ENCODE results near the gene RNF5. TPM values are rescaled to one million over a fixed set of nuclear protein-coding genes. Genes with fewer than 3 reads are reported as not detected.
"Not testable (repeated sequence)": the region's sequence is repeated elsewhere in the genome, so short reads cannot be mapped to it uniquely, and the experiment has no call there.

RNF5 gene, protein sequence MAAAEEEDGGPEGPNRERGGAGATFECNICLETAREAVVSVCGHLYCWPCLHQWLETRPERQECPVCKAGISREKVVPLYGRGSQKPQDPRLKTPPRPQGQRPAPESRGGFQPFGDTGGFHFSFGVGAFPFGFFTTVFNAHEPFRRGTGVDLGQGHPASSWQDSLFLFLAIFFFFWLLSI
- 100 to 1,000 TPM in 1 of 4 donors, 10 to 100 TPM in 3; 57.4 to 103 (median 98.1) TPM for polyA plus RNA-seq (ENCODE audit: insufficient read length in 4 of 4)

DNA sequence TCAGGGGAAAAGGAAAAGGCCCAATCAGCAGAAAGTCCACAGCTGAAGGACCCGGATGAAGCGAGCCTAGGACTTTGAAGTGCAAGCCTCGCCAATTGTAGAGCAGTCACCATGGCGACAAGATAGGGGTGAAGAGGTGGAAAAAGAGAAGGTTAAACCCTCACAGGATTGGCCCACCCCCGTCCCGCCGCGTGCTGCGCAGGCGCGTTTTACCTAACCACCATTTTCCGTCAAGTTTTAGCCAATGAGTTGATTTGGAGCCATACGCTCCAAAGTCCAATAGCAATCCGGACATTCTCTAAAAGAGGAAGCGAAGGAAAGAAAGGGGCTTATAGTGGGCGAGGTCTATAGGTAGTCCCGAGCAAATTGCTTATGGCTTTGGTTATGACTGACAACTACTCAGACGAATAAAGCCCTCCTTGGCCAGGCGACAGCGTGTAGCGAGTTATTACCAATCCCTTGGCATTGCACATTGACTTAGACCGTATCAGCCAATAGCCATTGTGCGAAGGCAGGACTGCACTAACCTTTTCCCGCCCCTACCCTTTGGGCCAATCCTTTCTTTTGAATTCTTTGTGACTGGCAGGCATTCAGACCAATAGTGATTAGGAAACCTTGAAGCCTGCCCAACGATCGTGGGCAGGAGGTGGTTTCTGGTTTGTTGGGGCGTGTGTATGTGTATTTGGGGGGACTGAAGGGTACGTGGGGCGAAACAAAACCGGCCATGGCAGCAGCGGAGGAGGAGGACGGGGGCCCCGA lies at the start of gene RNF5:
TSS of gene RNF5 (plus strand) at position 618 of the 759 bp plus-strand sequence. CDS start at position 725, 107 bp downstream.
- DNase-seq (ENCODE audit: low read depth in 4 of 4, low spot score in 3 of 4), result peak; percentile 99 to 100 (median 100)

DNA sequence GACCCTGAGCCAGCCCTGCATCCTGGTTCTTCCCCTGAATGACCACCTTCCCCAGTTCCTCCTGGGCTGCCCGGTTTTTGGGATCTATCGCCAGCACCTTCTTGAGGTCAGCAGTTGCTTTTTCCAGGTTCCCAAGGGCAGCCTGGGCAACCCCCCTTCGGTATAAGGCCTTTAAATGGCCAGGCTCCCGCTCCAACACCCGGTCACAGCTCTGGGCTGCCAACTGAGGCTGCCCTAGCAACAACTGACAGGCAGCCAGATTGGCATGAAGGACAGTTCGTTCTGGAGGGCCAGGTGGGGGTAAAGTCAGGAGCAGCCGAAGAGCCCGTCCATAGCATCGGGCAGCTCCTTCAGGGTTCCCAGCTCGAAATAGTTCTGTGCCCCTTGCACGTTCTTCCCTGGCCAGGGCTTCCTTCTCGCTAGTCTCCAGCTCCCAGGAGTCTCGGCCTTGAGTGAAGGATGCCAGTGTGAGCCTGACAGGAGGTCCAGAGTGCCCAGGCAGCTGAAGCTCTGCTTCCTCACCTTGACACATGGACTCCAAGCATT lies 49.4 kb upstream of the RNF5 start:
- no peak for DNase-seq (ENCODE audit: low read depth in 4 of 4, low spot score in 3 of 4)

DNA sequence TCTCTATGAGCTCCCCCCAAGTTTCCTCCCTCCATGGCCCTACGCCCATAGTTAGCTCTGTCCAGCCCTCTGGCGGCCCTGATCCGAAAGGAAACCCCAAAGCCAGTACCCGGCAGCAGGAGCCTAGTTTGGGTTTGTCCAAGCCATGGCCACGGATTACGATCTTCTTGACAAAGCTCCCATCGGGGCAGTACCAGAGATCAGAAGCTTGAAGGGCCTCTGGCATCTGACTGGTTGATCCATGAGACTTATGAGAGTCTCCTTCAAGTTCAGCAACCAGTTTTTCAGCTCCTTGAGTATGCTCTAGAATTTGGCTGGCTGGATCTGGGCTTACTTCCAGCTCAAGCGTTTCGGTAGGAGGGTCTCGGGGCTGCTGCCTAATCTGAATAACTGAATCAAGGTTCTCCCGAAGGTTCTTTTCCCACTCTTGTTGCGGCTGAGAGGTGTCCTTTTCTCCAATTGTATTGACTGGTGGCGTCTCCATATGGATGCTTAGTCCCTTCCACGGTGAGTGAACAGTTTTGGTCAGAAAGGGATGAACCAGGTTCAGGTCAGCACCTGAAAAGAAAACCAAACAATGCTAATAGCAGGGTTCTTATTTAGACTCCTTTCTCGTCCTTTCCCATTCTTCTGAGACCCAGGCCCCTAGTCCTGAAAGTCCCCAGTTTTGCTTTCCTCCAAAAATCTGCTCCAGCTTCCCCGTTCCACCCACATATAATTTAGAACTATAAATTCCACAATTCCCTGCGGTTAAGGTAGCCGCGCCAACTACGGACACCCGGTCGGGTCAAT lies 48.7 kb upstream of the RNF5 start:
- no peak for DNase-seq (ENCODE audit: low read depth in 4 of 4, low spot score in 3 of 4)

DNA sequence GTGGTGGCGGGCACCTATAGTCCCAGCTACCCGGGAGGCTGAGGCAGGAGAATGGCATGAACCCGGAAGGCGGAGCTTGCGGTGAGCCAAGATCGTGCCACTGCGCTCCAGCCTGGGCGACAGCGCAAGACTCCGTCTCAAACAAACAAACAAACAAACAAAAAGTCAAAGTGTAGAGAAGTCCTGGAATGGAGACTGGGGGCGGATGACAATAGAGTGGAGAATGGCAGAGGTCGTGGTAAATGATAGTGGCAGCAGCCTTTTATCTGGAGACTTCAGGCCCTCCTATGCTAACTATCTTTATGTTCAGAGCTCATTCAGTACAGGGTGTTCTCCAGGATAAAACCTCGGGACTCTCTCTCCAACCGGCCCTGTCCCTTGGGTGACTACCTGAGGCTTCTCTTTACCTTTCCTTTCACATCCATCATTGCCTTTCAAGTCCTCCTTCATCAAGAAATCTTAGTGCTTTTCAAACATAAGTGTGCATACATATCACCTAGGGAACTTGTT lies 46.7 kb upstream of the RNF5 start:
- DNase-seq (ENCODE audit: low read depth in 4 of 4, low spot score in 3 of 4), result no peak

DNA sequence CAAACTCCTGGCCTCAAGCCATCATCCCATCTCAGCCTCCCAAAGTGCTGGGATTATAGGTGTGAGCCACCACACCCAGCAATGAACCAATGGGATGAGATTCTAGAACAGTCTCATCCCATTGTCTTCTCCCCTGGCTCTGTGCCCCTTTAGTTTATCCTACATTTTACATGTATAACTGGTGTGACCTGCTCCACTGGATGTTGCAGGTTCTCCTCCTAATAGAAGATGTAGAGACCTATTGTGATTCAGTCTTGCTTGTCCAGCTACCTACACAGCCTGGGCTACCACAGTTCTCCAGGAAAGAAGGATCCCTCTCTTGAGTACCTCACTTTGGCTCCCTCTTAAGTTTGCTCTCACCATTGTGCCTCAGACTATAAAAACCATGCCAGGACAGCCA lies 46.1 kb upstream of the RNF5 start:
- DNase-seq (ENCODE audit: low read depth in 4 of 4, low spot score in 3 of 4), result no peak

DNA sequence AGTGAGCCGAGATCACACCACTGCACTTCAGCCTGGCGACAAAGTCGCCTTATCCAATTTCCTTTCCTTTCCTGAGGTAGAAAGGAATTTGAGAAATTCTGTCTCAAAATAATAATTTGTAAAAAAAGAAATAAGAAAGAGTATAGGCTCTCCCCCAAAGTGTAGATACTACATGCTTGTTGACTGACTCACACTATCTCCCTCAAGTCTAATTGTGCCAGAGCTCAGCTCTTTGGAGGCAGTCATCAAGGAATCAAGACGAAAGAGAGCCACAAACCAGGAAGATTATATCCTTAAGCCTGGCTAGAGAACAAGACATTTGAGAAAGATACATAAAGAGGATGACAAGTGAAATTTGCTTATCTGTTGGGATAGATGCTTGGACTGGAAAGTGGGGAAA lies 44.4 kb upstream of the RNF5 start:
- no peak for DNase-seq (ENCODE audit: low read depth in 4 of 4, low spot score in 3 of 4)

DNA sequence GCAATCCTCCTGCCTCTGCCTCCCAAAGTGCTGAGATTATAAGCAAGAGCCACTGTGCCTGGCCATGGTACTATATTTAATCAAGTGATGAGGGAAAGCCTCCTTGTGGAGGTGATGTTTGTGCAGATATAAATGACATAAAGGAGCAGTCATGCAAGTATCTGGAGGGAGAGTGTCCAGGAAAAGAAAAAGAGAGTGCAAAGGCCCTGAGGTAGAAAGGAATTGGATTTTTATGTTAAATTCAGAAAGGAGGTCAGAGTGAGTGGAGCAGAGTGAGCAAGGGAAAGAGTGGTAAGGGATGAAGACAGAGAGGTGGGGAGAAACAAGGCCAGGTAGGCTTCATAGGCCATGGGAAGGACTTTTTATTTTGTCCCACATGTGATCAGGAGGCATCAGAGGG lies 40.8 kb upstream of the RNF5 start:
- DNase-seq (ENCODE audit: low read depth in 4 of 4, low spot score in 3 of 4), result no peak

DNA sequence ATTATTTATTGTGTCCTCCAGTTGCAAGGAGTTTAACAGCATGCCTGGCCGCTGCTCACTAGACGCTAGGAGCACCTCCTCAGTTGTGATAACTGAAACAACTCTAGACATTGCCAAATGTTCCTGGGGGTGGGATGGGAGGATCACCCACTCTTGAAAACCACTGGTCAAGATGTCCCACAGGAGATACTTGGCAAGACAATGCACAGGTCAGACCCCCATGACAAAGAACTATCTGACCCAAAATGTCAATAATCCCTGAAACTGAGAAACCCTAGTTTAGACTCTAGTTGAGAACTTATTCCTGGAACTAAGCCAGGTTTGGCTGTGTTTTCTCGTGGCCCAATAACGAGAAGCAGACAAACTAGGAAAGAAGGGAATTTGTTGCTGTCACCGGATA lies 38.6 kb upstream of the RNF5 start:
- no peak for DNase-seq (ENCODE audit: low read depth in 4 of 4, low spot score in 3 of 4)

DNA sequence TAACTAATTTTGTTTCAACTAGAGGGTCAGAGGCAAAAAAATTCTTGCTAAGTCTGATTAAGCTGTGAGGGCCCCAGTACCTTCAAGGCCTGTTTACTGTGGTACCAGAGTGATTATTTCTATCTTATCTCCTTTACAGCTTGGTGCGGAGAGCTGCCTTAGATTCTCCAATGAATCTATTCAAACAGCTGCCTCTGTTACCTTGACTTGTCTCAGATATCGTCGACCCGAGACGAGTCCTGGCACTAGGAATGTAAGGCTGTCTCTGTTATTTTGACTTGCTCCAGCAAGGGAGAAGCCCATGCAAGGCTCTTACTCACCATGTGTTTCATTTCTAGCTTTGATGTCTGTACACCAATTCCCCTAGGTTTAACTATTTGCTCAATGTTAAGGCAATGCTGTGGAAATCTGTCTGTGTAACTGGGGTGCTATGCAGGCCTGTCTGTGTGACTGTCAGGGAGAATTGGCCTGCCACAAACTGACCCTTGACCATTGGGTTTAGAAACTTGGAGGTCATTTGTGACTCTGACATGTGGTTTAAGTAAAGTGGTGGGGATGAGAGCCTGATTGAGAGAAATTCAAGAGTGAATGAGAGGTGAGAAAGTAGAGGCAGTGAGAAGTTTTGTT lies 37.7 kb upstream of the RNF5 start:
- no peak for DNase-seq (ENCODE audit: low read depth in 4 of 4, low spot score in 3 of 4)

DNA sequence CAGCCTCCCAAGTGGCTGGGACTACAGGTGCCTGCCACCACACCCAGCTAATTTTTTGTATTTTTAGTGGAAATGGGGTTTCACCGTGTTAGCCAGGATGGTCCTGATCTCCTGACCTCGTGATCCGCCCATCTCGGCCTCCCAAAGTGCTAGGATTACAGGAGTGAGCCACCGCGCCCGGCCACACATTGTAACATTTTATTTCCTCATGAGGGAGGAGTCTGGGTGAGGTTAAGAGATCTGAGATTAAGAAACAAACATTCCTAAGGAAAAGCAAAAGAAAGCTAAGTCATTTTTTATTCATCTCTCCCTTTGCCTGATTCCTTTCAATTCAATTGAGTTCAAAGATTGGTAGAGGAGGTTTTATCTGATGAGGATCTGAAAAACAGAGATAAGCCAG lies 34.0 kb upstream of the RNF5 start:
- DNase-seq (ENCODE audit: low read depth in 4 of 4, low spot score in 3 of 4), result not testable (repeated sequence)

DNA sequence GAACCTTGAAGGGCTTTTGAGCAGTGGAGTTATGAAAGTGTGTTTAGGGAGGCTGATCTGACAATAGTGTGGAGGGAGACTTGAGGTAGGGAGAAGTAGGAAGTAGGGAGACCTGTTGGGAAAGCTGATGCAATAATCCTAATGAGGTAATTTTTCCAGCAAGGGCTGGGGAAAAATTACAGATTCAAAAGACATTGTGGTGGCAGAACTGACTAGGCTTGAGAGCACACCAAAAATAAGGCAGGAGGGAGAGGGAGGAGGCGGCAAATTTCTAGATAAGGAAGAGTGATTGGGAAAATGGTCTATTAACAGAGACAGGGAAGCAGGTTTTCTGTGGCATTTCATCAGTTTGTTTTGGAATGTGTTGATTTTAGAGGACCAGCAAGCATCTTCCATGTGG lies 31.9 kb upstream of the RNF5 start:
- DNase-seq (ENCODE audit: low read depth in 4 of 4, low spot score in 3 of 4), result no peak

DNA sequence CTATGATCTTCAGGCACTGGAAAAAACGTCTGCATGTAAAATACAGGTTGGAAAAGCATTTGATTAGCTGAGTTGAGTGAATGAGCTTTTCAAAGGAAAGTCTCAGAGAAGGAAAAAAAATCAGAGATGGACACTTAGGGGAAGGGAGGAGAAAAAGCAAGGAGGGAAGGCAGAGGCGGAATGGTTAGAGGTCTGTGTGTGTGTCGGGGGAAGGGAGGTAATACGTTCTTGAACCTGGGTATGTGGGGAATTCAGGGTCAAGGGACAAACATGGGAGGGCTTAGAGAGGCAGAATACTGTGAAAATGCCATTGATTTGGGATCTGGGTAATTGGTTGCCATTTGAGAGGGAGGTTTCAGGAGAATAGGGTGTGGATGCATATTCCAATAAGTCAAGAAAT lies 31.5 kb upstream of the RNF5 start:
- DNase-seq (ENCODE audit: low read depth in 4 of 4, low spot score in 3 of 4), result no peak

DNA sequence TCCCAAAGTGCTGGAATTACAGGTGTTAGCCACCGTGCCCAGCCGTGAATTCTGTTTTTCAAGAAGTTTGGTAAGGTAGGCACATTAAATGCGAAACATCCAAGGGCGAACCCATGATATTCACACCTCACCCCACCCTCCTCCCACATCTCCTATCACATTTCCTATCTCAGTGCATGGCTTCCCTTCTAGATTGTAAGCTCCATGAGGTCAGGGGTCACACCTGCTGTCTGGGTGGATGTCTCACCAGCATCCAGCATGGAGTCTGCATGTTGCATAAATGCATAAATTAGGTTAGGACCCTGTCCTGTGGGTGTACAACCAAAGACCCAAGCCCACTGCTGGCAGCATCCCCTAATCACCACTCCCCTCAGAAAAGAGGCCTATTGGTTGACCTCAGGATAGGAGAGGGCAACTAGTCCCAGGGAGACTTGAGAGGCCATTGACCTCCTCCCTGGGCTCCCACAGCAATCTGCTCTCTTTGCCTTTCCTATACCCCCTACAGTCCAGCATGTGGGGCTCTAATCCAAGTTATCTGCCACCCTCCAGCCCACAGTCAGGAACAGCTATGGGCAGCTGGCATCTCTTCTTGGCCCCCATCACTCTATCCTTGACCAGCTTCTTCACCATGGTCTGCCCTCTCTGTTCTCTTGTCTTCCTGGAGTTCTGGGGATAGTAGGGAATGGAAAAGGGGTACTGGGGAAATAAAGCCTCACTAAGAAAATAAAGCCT lies 30.6 kb upstream of the RNF5 start:
- no peak for DNase-seq (ENCODE audit: low read depth in 4 of 4, low spot score in 3 of 4)

DNA sequence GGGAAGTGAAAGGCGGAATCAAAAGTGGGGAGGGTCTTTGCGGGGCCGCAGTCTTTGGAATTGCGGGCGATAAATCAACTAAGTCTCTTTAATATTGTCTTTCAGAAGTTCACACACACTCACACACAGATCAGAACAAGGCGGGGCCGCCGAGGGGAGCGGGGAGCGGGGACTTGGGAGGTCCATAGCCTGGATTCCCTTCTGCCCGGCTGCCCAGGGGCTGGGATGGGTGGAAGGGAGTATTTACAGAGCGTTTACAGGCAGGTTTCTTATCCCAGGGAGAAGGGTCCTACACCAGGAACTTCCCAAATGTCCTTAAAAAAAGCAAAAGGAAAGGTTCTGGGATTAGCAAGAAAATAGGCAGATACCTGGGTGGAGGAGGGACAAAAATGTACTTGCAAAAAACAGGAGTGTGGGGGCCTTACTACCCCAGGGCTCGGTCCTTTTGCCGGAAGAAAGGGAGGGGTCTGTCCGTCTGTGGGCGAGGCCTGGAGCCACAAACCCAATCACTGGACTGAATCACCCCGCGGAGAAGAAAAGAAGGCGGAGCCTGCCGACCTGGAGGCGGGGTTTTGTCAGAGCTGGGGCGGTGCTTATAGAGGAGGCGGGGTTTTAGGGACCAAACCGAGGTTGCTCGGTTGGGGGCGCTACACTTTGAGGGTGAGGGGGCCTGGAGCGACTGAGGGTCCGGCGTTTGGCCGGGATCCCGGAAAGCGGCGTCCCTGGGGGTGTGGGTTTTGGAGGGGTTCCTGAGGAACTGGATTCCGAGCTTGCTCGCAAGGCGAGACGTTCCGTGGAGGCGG lies 29.7 kb upstream of the RNF5 start:
- no peak for DNase-seq (ENCODE audit: low read depth in 4 of 4, low spot score in 3 of 4)

DNA sequence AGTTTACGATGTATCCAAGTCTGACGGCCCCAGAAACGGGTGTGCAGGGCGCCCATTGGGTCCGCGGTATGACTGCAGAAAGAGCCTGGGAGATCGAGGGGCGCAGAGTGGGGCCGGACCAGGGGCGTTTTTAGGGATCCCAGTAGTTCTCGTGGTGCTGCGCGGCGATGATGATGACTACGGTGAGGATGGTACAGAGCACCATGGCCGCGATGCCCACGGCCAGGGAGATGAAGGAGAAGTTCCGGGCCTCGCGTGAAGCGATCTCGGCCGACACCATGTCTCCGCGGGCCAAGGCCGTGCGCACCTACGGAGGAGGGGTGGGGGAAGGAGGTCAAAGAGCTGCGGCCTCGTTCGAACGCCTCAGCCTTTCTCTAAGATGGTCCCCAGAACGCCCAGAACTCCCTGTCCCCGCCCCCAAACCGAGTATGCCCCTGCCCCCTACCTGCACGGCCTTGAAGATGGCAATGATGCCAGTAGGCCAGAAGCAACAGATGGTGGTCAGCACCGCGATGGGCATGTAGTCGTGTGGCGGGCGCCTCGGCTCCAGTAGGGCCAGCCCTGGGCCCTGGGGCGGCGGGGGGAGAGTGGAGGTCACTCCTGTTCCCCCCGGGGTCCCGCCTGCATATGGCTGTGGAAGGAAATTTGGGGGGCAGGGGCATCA lies 29.0 kb upstream of the RNF5 start:
- DNase-seq (ENCODE audit: low read depth in 4 of 4, low spot score in 3 of 4), result no peak

DNA sequence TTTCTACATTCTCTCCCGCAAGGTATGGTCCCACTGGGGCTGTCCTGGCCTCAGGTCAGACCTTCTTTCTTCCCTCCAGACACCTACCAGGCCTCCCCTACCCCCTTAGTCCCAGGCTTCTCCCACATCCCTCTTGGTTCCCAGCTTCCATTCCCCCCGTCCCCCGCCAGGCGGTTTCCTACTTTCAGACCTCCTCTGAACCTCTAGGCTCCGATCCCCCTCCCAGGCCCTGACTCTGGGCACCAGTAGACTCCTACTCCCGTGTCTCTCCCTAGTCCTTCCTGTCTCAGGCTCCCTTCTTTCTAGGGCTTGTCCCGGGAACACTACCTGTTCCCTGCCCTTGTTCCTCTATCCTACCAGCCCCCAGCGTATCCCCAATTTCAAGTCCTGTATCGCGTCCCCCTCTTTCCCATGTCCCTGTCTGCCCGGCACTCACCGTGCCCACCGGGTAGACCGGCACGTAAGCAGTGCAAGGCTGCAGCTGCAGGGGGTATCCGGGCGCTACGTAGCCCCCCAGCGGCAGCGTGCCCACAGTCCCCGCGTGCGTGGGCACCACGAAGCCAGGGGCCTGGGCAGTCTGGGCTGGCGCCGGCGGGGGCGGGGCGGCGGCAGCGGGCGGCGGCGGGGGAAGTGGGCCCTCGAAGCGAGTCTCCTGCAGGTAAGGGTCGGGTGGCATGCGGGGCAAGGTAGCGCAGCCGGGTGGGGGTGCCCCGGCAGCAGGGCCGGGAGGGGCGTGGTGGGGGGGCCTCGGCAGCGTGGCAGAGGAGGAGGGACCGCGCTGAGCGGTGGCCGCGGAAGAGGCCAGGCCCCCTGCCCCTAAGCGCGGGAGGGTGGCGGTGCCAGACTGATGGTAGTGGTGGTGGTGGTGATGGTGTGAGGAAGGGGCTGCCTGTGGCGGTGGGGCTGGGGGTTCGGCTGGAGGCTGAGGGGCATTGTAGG lies 28.0 kb upstream of the RNF5 start:
- no peak for DNase-seq (ENCODE audit: low read depth in 4 of 4, low spot score in 3 of 4)

DNA sequence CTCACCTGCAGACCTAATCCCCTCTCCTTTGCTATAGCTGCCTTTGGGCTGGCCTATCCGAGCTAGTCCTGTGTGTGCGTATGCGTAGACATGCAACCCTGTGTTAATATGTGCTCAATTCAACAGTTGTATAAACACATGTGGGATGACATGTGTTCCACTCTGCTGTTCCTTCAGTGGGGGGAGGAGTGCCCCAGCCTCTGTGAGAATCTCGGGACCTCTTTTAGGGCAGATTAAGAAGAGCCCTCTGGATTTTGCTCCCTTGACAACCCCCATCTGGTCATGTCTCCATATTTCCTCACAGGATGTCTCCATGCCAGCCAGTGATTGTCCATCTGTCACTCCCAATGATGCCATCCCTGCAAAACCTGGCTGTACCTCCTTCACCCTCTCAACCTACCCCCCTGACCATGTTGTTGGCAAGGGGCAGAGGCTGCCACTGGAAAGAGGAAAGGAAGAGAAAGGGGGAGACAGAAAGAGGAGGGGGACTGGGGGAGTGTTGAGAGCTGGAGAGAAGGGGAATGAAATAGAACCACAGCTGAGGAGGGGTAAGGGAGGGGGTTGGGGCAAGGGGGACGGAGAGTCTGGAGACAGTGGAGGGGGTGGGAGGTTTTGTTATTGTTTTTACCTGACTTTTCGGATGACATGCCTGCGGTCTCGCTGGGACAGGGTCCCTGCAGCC lies 26.9 kb upstream of the RNF5 start:
- DNase-seq (ENCODE audit: low read depth in 4 of 4, low spot score in 3 of 4), result no peak

Measured in left renal pelvis (tissue), 4 donors.